ENCODE measurements around the gene ICAM5.

ICAM5 gene

DNA sequence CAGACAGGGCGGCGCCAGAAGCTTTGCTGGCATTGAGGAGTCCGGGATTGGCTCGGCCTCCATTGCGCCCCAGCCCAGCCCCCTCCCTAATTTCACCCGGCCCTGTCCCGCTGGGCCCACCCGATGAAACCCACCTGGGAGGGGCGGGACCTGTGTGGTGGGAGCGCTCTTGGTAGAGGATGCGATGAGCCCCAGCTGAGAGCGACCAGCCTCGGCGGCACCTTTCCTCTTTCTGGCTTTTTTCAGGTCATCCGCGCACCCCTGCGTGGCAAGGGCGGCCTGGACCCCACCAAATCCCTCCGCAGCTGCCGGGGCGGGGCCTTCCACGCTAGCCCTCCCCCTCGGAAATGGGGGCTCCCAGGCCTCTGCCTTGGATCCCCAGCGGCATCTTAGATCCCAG, 19.7 kb downstream of the ICAM5 start, which contains the start of gene ZGLP1:
TSS of gene ZGLP1 (minus strand) at position 393 of the 400 bp plus-strand sequence.
- TF ChIP-seq, protein P1, sequence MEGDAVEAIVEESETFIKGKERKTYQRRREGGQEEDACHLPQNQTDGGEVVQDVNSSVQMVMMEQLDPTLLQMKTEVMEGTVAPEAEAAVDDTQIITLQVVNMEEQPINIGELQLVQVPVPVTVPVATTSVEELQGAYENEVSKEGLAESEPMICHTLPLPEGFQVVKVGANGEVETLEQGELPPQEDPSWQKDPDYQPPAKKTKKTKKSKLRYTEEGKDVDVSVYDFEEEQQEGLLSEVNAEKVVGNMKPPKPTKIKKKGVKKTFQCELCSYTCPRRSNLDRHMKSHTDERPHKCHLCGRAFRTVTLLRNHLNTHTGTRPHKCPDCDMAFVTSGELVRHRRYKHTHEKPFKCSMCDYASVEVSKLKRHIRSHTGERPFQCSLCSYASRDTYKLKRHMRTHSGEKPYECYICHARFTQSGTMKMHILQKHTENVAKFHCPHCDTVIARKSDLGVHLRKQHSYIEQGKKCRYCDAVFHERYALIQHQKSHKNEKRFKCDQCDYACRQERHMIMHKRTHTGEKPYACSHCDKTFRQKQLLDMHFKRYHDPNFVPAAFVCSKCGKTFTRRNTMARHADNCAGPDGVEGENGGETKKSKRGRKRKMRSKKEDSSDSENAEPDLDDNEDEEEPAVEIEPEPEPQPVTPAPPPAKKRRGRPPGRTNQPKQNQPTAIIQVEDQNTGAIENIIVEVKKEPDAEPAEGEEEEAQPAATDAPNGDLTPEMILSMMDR (IDR thresholded peaks at IDR 0.05; ENCODE audit: extremely low read depth, missing control alignments): no peak

DNA sequence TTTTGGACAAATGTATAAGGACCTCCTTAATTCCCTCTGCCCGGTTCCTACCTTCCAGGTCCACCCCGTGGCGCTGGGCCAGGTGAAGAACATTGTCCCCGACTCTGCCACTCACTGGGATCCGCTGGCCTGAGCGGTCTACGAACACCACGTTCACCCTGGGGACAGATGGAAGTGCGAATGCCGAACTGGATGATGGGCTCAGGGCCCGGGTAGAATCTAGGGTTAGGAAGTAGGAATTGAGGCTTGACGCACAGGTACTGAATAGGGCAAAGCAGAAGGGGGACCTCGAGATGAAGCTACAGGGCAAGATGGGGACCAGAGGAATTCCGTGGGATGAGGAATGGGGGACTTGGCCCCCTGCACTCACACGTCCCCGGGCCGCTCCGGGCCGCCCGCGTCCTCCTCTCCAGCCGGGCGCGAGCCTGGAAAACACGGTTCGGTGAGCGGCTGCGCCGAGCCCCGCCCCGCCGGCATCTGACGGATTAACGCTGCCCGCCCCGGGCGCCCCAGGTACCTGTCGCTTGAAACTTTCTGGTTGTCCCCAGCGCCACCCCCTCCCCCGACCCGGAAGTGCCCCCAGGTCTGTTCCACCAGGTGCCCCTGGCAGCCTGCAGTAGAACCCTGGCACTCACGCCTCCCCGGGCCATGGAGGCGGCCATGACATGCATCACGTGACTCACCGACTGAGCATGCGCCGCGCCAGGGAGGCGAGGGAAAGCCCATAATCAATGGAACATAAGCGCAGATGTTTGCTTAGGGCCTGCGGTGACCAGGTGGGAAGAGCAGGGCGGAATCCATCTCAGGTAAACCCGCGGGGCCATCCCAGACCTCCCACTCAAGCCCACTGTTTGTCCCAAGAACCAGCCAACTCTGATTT, 25.8 kb downstream of the ICAM5 start, which contains the start of gene FDX2:
TSS of gene FDX2 (minus strand) at position 681 of the 880 bp plus-strand sequence. CDS start at position 662, 19 bp downstream.
- TF ChIP-seq, protein P1 (IDR thresholded peaks at IDR 0.05; ENCODE audit: extremely low read depth, missing control alignments): no peak
- DNase-seq (ENCODE audit: low spot score): peak; percentile 97

More for the DNA sequence above, 19.7 kb downstream of the ICAM5 start, which contains the start of gene ZGLP1:
- DNase-seq (ENCODE audit: low spot score): no peak

DNA sequence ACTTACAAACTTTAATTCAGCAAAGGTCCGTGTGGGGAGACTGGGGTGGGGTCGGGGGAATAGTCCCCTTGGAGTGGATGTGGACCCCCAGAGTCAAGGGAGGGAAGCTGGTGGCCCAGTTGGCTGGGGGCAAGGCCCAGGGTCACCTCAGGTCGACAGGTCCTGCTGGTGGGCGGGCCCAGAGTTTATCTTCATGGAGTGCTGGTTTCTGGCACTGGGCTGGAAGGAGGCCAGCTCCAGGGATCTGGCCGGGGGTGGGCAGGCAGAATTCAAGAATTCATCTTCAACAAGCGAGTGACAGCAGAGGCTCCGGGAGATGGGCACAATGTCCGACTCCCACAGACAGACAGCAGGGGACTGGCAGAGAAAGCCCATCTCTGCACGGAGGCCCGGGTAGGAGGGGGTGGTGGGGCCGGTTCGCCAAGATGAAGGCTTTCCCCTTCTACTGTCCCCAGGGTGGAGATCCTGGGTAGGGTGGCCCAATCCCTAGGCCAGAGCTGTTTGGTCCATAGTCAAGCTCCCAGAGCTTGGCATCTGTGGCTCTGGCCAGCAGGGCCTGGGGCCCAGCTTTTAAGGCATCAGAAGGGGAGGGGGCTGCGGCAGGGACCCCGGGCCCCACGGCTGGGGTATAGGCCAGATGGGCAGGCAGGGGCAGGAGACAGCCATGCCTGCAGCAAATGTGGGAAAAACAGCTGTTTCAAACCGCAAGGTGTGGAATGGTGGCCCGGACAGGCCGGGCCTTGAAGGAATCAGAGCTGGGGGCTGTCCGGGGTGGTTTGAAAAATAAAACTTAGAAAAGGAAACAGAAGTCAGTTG, 26.7 kb downstream of the ICAM5 start:
- no peak for DNase-seq (ENCODE audit: low spot score)
- TF ChIP-seq, protein P1 (IDR thresholded peaks at IDR 0.05; ENCODE audit: extremely low read depth, missing control alignments): no peak

DNA sequence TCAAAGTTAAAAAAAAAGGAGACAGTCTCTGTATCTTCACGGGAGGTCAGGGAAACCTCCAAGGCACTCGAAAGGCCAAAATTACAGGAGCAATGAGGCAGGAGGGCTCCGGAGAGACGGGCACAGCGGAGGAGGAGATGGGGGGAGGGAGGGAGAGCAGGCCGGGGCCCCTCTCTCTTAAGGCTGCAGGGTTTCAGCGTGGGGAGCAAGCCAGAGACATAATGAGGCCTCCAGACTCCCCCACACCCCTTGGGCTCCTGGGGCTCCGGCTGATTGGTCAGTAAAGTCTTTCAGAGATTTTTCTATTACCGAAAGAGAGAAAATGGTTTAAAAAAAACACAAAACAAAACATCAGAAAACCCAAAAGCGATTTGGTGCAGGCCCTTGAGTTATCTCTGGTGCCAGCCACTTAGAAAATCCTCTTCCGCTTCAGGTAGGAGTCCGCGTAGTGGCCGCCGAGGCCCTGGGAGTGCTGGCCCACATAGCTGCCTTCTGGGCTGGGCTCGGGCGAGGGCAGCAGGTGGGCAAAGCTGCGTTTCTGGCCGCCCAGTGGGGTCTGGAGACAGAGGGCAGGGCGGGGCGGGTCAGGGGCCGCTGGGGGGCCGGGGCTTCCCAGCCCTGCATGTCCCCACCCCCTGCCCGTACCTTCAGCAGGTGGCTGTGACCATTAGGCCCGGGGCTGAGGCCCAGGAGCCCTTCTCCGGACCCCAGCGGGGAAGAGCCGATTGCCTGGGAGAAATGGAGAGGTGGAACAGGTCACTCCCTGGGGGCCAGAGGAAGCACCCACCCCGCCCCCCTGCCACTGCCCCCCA, 27.5 kb downstream of the ICAM5 start:
- TF ChIP-seq, protein P1 (IDR thresholded peaks at IDR 0.05; ENCODE audit: extremely low read depth, missing control alignments): no peak
- DNase-seq (ENCODE audit: low spot score): no peak

DNA sequence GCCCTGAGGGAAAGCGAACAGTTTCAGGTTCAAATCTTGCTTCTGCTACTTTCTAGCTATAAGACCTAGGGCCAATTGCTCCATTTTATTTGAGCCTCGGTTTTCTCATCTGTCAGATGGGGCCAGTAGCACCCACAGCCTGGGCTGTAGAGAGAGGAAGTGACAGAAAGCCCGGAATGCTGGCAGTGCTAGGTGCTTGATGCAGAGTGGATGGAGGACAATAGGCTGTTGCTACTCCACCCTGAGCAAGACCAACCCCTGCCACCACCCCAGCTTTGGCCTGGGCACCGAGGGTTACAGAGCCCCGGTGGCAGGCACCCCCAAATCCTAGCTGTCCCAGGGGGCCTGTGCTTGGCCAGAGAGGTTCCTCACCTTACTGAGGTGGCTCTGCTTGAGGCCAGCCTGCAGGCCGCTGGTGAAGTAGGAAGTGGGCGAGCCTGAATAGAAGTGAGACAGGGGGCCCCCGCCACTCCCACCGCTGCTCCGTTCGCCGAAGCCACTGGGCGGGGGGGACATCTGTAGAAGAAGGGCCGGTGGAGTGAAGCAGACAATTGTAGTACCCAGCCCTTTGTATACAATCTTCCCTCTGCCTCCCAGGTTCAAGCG, 28.2 kb downstream of the ICAM5 start:
- TF ChIP-seq, protein P1 (IDR thresholded peaks at IDR 0.05; ENCODE audit: extremely low read depth, missing control alignments): no peak
- DNase-seq (ENCODE audit: low spot score): no peak

DNA sequence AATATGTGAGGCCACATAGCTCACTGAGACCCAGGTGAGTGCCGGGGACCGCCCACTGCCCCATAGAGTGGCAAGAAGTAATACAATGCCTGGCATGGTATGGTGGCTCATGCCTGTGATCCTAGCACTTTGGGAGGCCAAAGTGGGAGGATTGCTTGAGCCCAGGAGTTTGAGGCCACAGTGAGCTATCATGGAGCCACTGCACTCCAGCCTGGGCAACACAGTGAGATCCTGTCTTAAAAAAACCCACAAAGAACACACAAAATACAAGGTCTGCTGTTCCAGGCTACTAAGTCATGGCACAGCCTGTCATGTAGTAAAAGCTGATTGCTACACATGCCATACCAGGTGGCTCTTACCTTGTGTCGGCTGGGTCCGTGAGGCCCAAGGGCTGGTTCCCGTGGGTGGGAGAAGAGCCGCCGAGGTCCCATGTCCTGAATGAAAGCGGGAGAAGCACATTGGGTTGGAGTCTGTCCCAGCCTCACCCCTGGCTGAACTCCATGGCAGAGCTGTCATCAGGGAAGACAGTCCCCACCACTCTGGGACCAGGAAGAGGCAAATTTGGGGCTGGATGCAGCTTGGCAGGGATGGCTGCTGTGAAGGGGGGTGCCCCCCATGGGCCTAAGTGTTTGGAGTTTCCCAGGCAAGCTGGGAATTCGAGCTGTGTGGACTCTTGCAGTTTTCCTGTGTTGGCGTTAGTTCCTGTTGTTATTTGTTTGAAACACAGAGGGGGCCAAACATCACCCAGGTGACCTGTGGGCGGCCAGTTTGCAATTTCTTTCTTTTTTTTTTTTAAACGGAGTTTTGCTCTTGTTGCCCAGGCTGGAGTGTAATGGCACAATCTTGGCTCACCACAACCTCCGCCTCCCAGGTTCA, 29.3 kb downstream of the ICAM5 start:
- no peak for DNase-seq (ENCODE audit: low spot score)
- TF ChIP-seq, protein P1 (IDR thresholded peaks at IDR 0.05; ENCODE audit: extremely low read depth, missing control alignments): no peak

All from GM20000 (cell line).